Omental fat pad (tissue), 4 donors: ENCODE data around the gene BCL2L15. TPM values are rescaled to one million over a fixed set of nuclear protein-coding genes. Genes with fewer than 3 reads are reported as not detected.

Experiments used
- ATAC-seq: fragments of 150-250 bp; one replicate; pipeline ENCODE4 v1.9.1; 2016; ENCODE audit warnings: mild to moderate bottlenecking, moderate library complexity; ENCODE audit not compliant: low FRiP score
- DNase-seq: peaks from one replicate; pipeline ENCODE4 v3.0.0-alpha.2; 2019; ENCODE audit warnings: low spot score
- CTCF ChIP-seq, 3 donors: fragments of 450-650 bp; IDR thresholded peaks; one replicate each; pipeline ENCODE4 v1.5.1; 2016 to 2017; ENCODE audit warnings: antibody characterized with exemption in 3 of 3, mild to moderate bottlenecking in 3 of 3, moderate library complexity in 2 of 3
- total RNA-seq, 4 donors: library from RNA; depleted of rRNA; stranded (reverse); fragments of >200 nt; gene quantifications; one replicate each; pipeline ENCODE4 v1.1.0, GENCODE V29; 2016

The BCL2L15 gene
- total RNA-seq, 4 donors from 2014 or later, result 0.19 to 0.63 (median 0.37) TPM

GRCh38 chr1:113918243-113918642, 30.9 kb upstream of the BCL2L15 start:
- DNase-seq (no peak), ATAC-seq (no peak)
- TF ChIP-seq CTCF (IDR thresholded peaks at IDR 0.05), result no peak

DNA sequence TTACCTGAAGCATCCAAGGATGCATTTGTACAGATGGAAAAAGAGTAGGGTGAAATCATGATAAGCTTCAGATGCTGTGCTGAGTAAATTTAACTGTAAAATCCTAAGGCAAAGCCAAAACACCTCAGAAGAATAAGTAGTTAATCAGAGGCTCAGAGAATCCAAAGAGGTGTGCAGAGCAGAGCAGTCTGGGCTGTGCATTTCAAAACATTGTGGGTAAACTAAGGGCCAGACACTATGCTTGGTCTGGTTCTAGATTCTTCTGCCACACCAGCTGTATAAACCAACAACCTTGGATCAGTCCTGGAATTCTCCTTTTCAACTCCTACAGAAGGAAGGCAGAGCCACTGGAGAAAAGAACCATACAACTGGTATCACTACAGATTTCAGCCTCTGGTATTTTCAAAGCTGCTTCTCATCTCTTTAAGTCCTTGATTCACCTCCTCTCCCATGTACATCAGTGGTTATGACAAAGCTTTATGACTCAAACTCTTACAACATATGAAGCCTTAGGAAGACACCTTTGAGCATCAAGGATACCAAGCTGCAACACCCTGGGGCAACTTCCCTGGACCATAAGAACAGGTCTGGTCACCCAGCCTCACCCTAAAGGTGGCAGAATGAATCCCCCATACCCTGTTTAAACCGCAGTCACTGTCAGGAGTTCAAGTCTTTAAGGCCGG, 30.2 kb upstream of the BCL2L15 start:
- ATAC-seq (no peak), DNase-seq (no peak)
- TF ChIP-seq CTCF (IDR thresholded peaks at IDR 0.05), result no peak

GRCh38 chr1:113916974-113917373, 29.6 kb upstream of the BCL2L15 start:
- ATAC-seq (no peak), DNase-seq (no peak)
- no peak for TF ChIP-seq CTCF (IDR thresholded peaks at IDR 0.05)

- DNase-seq, result no peak
- ATAC-seq, result no peak
Observed at GRCh38 chr1:113913887-113914664, 26.7 kb upstream of the BCL2L15 start.

DNA sequence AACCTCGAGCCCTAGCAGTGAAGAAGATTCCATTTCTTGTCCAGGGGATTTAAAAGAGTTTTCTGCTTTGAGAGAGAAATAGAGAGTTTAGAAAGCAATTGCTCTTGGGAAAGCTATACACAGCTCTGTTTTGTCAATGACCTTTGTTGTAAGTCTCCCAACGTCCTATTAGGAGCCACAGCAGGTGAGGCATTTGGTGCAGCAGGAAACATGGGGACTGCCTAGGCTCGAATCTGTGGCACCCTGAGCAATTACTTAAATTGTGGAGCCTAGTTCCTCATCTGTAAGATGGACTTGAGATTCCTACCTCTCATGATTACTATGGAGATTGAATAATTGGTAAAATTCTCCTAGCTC, 25.9 kb upstream of the BCL2L15 start:
- ATAC-seq (no peak), DNase-seq (no peak)
- TF ChIP-seq CTCF (IDR thresholded peaks at IDR 0.05), result no peak

More at GRCh38 chr1:113913887-113914664, 26.7 kb upstream of the BCL2L15 start:
- TF ChIP-seq CTCF (IDR thresholded peaks at IDR 0.05), result no peak

DNA sequence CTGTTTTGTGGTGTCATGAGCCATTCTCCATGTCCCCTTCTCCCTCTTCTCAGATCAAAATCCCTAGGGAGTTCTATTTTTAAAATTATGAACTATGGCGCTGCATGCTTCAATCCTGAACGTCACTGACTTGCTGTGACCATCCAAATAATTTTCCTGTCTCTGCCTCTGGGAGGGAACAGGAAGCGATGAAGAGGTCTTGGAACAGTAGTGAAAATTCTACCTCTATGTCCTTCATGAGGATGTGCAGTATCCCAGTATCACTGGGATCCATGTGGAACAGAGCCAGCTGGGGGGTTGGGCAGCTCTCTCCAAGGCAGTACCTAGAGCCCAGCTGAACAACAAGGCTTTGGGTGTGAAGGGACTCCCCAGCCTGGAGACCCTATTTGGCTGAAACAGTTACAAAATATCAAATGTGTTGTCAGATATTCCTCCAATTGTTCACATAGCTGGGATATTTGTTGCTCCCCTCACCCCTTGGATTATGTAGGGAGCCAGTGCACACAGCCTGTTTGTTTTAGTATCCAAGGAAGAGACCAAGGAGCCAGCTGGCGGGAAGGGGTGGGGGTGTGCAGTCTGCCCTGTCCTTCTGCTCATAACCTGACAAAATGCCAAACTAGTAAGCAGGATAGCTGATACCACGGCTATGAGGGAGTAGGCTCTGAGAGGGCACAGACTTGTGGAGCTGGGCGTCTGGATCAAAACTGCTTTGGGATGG, 25.4 kb upstream of the BCL2L15 start:
- no peak for TF ChIP-seq CTCF (IDR thresholded peaks at IDR 0.05)
- no peak for DNase-seq
- ATAC-seq, result peak; percentile 61
